GM23338 (cell line): ENCODE data around the gene UQCRC1. TPM values are rescaled to one million over a fixed set of nuclear protein-coding genes. Genes with fewer than 3 reads are reported as not detected.

ENCODE experiments used
- ATAC-seq: fragments of 200-7000 bp; cut with Tn5 transposase; 3 replicates; pipeline ENCODE4 v1.9.1; 2020
- DNase-seq: peaks from one replicate; pipeline ENCODE4 v3.0.0-alpha.2; 2015; ENCODE audit warnings: low spot score
- H2AFZ ChIP-seq: fragments of 200-600 bp; sonication (generic); 2 replicates; pipeline ENCODE4 v1.8.0; 2016; ENCODE audit warnings: antibody characterized with exemption, mild to moderate bottlenecking, moderate library complexity
- H3F3A ChIP-seq: fragments of 200-600 bp; sonication (generic); replicated peaks from 2 replicates; pipeline ENCODE4 v1.8.0; 2017; ENCODE audit warnings: antibody characterized with exemption, mixed run types, low read depth
- H3K27ac ChIP-seq: fragments of 200-600 bp; sonication (generic); 2 replicates; pipeline ENCODE4 v1.6.1; 2016; ENCODE audit warnings: low read depth
- H3K27me3 ChIP-seq: fragments of 200-600 bp; sonication (generic); 2 replicates; pipeline ENCODE4 v1.8.0; 2016; ENCODE audit warnings: mild to moderate bottlenecking, mixed run types, moderate library complexity; ENCODE audit not compliant: insufficient read depth
- H3K36me3 ChIP-seq: fragments of 200-600 bp; sonication (generic); 2 replicates; pipeline ENCODE4 v1.8.0; 2016; ENCODE audit warnings: mild to moderate bottlenecking; ENCODE audit not compliant: insufficient read depth
- H3K4me1 ChIP-seq: fragments of 200-600 bp; sonication (generic); 2 replicates; pipeline ENCODE4 v1.8.0; 2016; ENCODE audit warnings: mild to moderate bottlenecking, moderate library complexity; ENCODE audit not compliant: insufficient read depth
- H3K4me2 ChIP-seq: fragments of 200-600 bp; sonication (generic); 2 replicates; pipeline ENCODE4 v1.7.1; 2017; ENCODE audit warnings: mixed run types
- H3K4me3 ChIP-seq: fragments of 200-600 bp; sonication (generic); 2 replicates; pipeline ENCODE4 v1.6.1; 2016; ENCODE audit warnings: mixed run types
- H3K79me2 ChIP-seq: fragments of 200-600 bp; sonication (generic); replicated peaks from 2 replicates; pipeline ENCODE4 v1.8.0; 2017; ENCODE audit warnings: mild to moderate bottlenecking; ENCODE audit not compliant: insufficient read depth
- H3K9me2 ChIP-seq: fragments of 200-600 bp; sonication (generic); 2 replicates; pipeline ENCODE4 v1.8.0; 2017; ENCODE audit not compliant: insufficient read depth
- H4K20me1 ChIP-seq: fragments of 200-600 bp; sonication (generic); replicated peaks from 2 replicates; pipeline ENCODE4 v1.8.0; 2017; ENCODE audit warnings: mild to moderate bottlenecking; ENCODE audit not compliant: insufficient read depth
- H3K27ac Mint-ChIP-seq: 2 replicates; pipeline ENCODE4 v1.8.0; 2020; ENCODE audit warnings: inconsistent platforms, mild to moderate bottlenecking, moderate library complexity, mixed read lengths
- H3K27me3 Mint-ChIP-seq: 3 replicates; pipeline ENCODE4 v1.8.0; 2022; ENCODE audit warnings: low read depth, mild to moderate bottlenecking, moderate library complexity, mixed read lengths, inconsistent platforms; ENCODE audit not compliant: insufficient read depth, poor library complexity
- H3K36me3 Mint-ChIP-seq: 3 replicates; pipeline ENCODE4 v1.8.0; 2021; ENCODE audit warnings: low read depth, mild to moderate bottlenecking, inconsistent platforms, moderate library complexity, mixed read lengths
- H3K4me1 Mint-ChIP-seq: 3 replicates; pipeline ENCODE4 v1.8.0; 2020; ENCODE audit warnings: mild to moderate bottlenecking, inconsistent platforms, mixed read lengths
- H3K4me3 Mint-ChIP-seq: 3 replicates; pipeline ENCODE4 v1.8.0; 2021; ENCODE audit warnings: moderate library complexity, mild to moderate bottlenecking, inconsistent platforms, mixed read lengths
- H3K9me3 Mint-ChIP-seq: 3 replicates; pipeline ENCODE4 v1.8.0; 2020; ENCODE audit warnings: moderate library complexity, mild to moderate bottlenecking, inconsistent platforms, mixed read lengths
- CTCF ChIP-seq, 2 experiments: fragments of 200-600 bp in 1 of 2; sonication (generic) in 1 of 2; conservative IDR thresholded peaks; 2 replicates each; pipeline versions ENCODE4 v1.5.1 to v1.6.1; 2016 to 2017; ENCODE audit warnings: antibody characterized with exemption in 2 of 2, low read depth in 2 of 2, mild to moderate bottlenecking in 2 of 2, moderate library complexity in 1 of 2
- ETS1 ChIP-seq: IDR thresholded peaks from 2 replicates; pipeline ENCODE4 v1.6.1; 2016; ENCODE audit warnings: antibody characterized with exemption
- EZH2 ChIP-seq: fragments of 200-600 bp; sonication (generic); IDR thresholded peaks from one replicate; pipeline ENCODE4 v1.8.0; 2017; ENCODE audit warnings: antibody characterized with exemption, mild to moderate bottlenecking, low read depth; ENCODE audit not compliant: unreplicated experiment
- NANOG ChIP-seq: IDR thresholded peaks from 2 replicates; pipeline ENCODE4 v1.6.1; 2016; ENCODE audit warnings: antibody characterized with exemption, borderline replicate concordance
- POLR2AphosphoS5 ChIP-seq: IDR thresholded peaks from 2 replicates; pipeline ENCODE4 v1.6.1; 2016; ENCODE audit warnings: antibody characterized with exemption, low read depth
- STAT1 ChIP-seq: IDR thresholded peaks from one replicate; pipeline ENCODE4 v1.6.1; 2016; ENCODE audit warnings: antibody characterized with exemption; ENCODE audit not compliant: unreplicated experiment
- ZNF114 ChIP-seq: fragments of 250-450 bp; sonication (Bioruptor Pico); IDR thresholded peaks from 2 replicates; pipeline ENCODE4 v1.5.0; 2020; ENCODE audit warnings: mild to moderate bottlenecking, moderate library complexity
- ZNF331 ChIP-seq: fragments of 250-450 bp; sonication (Bioruptor Pico); IDR thresholded peaks from 2 replicates; pipeline ENCODE4 v1.5.0; 2020; ENCODE audit warnings: low read depth, mild to moderate bottlenecking, moderate library complexity
- polyA plus RNA-seq: library from polyadenylated mRNA; unstranded; fragments of >200 nt; fragmentation: Nextera tagmentation; extraction: Ambion mirVana; gene quantifications from 2 replicates; pipeline ENCODE4 v1.2.1, GENCODE V29; 2016
- total RNA-seq: library from RNA; depleted of rRNA; stranded (reverse); fragments of >200 nt; shearing (Covaris generic); gene quantifications from 2 replicates; pipeline ENCODE4 v1.2.3, GENCODE V29; 2014
- TF ChIP-seq, protein P1 (sequence below): IDR thresholded peaks from one replicate; pipeline ENCODE4 v1.6.1; 2018; ENCODE audit warnings: antibody characterized with exemption; ENCODE audit not compliant: unreplicated experiment

The UQCRC1 gene
- total and polyA plus RNA-seq, 2 experiments from 2014 or later, result 232 to 439 TPM

DNA sequence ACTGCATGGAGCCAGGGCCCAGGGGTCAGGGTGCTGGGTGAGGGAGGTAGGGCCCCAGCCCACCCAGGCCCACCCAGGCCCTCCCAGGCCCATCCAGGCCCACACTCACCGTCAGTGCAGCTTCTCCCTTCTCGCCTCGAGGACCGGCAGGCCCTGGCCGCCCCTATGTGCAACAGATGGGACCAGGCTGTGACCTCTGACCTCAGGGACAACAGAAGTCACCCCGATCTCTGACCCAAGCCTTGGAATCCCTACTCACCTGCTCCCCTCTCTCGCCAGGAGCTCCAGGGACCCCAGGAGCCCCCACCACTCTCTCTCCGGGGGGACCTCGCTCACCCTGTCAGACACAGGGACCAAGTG, 43.1 kb downstream of the UQCRC1 start:
- Histone ChIP-seq H3K36me3 (no peaks in the 10 kb centered on the region), H3K9me2 (no peaks in the 10 kb centered on the region), H3K79me2 (no peaks in the 10 kb centered on the region), H3K4me3 (no peak overlapping the region), H3K4me1 (peaks cover 6% of the 10 kb centered on the region; the same call in 1 of the 2 replicates), H3K4me2 (no peak overlapping the region), H4K20me1 (no peaks in the 10 kb centered on the region), H3K27me3 (no peaks in the 10 kb centered on the region), H3F3A (no peaks in the 10 kb centered on the region), H2AFZ (no peak overlapping the region), H3K27ac (no peak overlapping the region)
- DNase-seq, result no peak
- no peak for TF ChIP-seq STAT1
- TF ChIP-seq ZNF331, result no peak
- TF ChIP-seq EZH2, result no peak
- no peak for TF ChIP-seq ETS1
- TF ChIP-seq CTCF (conservative IDR thresholded peaks at IDR 0.05; ENCODE audit: low read depth in 2 of 2), result no peak
- TF ChIP-seq ZNF114, result no peak
- TF ChIP-seq POLR2AphosphoS5, result no peak
- no peaks in the 10 kb centered on the region; the same call in 2 of the 3 replicates for H3K9me3 Mint-ChIP-seq
- H3K4me1 Mint-ChIP-seq, result peaks cover 15% of the 10 kb centered on the region
- ATAC-seq, result no peak
- H3K27me3 Mint-ChIP-seq, result peaks cover 15% of the 10 kb centered on the region
- H3K27ac Mint-ChIP-seq, result no peak overlapping the region
- no peaks in the 10 kb centered on the region; the same call in 2 of the 3 replicates for H3K36me3 Mint-ChIP-seq
- no peak overlapping the region for H3K4me3 Mint-ChIP-seq

DNA sequence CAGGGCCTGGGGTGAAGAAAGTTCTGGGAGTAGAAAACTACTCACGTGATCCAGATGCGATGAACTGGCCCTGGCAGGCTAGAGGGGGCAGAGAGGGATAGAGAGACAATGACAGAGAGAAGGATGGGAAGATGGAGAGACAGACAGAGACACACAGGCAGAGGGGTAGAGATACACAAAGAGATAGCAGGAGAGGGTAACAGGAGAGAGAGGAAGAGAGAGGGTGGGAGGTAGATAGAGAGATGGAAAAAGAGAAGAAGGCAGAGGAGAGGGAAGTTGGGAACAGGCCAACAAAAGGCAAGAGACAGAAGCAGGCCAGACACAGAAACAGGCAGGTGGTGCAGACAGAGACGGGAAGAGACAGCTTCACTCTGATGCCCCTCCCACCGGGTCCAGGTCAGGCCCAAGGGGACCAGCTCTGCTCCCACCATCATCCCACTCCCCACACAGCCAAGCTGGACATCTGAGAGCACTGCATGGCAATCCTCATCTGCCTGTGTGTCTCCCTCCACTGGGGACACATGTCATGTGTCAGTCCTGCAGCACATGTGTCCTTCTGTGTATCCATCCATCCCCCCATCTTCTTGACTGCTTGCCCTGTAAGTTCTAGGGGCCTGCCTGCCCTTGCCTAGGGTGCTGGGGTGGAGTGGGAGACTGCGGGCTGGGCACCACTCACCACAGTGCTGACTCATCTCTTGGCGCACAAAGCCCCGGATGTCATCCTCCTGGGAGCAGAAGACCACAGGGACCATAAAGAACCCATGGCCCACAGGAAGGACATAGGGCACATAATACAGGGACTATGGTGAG, 43.6 kb downstream of the UQCRC1 start:
- Histone ChIP-seq H3K27ac (no peak overlapping the region), H4K20me1 (no peaks in the 10 kb centered on the region), H3K4me3 (no peak overlapping the region), H3K79me2 (no peaks in the 10 kb centered on the region), H3F3A (0 out of 2 replicates have a peak, but pooled peaks cover 3% of the 10 kb centered on the region), H3K27me3 (no peaks in the 10 kb centered on the region), H3K9me2 (no peaks in the 10 kb centered on the region), H3K4me1 (peaks cover 12% of the 10 kb centered on the region; the same call in 1 of the 2 replicates), H3K36me3 (no peaks in the 10 kb centered on the region), H3K4me2 (no peak overlapping the region), H2AFZ (no peak overlapping the region)
- Mint-ChIP-seq H3K9me3 (no peaks in the 10 kb centered on the region; the same call in 2 of the 3 replicates), H3K27me3 (peaks cover 15% of the 10 kb centered on the region), H3K4me1 (peaks cover 20% of the 10 kb centered on the region), H3K36me3 (no peaks in the 10 kb centered on the region; the same call in 2 of the 3 replicates), H3K27ac (no peak overlapping the region), H3K4me3 (no peak overlapping the region)
- no peak for ATAC-seq
- no peak for DNase-seq
- TF ChIP-seq EZH2 (no peak), ZNF114 (no peak), NANOG (no peak)
- TF ChIP-seq, protein P1, sequence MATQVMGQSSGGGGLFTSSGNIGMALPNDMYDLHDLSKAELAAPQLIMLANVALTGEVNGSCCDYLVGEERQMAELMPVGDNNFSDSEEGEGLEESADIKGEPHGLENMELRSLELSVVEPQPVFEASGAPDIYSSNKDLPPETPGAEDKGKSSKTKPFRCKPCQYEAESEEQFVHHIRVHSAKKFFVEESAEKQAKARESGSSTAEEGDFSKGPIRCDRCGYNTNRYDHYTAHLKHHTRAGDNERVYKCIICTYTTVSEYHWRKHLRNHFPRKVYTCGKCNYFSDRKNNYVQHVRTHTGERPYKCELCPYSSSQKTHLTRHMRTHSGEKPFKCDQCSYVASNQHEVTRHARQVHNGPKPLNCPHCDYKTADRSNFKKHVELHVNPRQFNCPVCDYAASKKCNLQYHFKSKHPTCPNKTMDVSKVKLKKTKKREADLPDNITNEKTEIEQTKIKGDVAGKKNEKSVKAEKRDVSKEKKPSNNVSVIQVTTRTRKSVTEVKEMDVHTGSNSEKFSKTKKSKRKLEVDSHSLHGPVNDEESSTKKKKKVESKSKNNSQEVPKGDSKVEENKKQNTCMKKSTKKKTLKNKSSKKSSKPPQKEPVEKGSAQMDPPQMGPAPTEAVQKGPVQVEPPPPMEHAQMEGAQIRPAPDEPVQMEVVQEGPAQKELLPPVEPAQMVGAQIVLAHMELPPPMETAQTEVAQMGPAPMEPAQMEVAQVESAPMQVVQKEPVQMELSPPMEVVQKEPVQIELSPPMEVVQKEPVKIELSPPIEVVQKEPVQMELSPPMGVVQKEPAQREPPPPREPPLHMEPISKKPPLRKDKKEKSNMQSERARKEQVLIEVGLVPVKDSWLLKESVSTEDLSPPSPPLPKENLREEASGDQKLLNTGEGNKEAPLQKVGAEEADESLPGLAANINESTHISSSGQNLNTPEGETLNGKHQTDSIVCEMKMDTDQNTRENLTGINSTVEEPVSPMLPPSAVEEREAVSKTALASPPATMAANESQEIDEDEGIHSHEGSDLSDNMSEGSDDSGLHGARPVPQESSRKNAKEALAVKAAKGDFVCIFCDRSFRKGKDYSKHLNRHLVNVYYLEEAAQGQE, result no peak
